IMR-90 (cell line): ENCODE data around the gene CPD. TPM values are rescaled to one million over a fixed set of nuclear protein-coding genes. Genes with fewer than 3 reads are reported as not detected.

Experiments used
- ATAC-seq: fragments of 200-7000 bp; cut with Tn5 transposase; 2 replicates; pipeline ENCODE4 v1.9.1; 2020; ENCODE audit warnings: low read depth, mild to moderate bottlenecking, moderate library complexity
- BruUV-seq: library from RNA; stranded (reverse); fragments of 400-500 nt; replicated peaks from 2 replicates; lab custom pipeline; 2021; lab: Mats Ljungman, UMichigan
- CTCF ChIA-PET: fragments of 300-600 bp; formaldehyde crosslinking; extraction: SDS; loops from one replicate; lab custom pipeline; 2021; ENCODE audit warnings: antibody characterized with exemption; lab: Yijun Ruan, JAX
- POLR2A ChIA-PET: fragments of 300-600 bp; sonication (Branson Sonifier 250); formaldehyde crosslinking; loops from one replicate; lab custom pipeline; 2022; ENCODE audit warnings: antibody characterized with exemption; ENCODE audit not compliant: unreplicated experiment; lab: Charles Lee
- DNase-seq: peaks from one replicate; pipeline ENCODE4 v3.0.0; 2013
- H2AFZ ChIP-seq: replicated peaks from 2 replicates; pipeline ENCODE3; 2013; ENCODE audit warnings: low read length, mild to moderate bottlenecking; ENCODE audit not compliant: poor library complexity
- H2AK5ac ChIP-seq: 2 replicates; pipeline ENCODE4 v1.6.1; 2013; ENCODE audit warnings: low read depth, low read length, inconsistent platforms
- H2AK9ac ChIP-seq: replicated peaks from 2 replicates; pipeline ENCODE3; 2013; ENCODE audit warnings: mild to moderate bottlenecking, low read depth, low read length, moderate library complexity; ENCODE audit not compliant: poor library complexity
- H2BK120ac ChIP-seq: 2 replicates; pipeline ENCODE4 v1.6.1; 2013; ENCODE audit warnings: low read depth, low read length, inconsistent platforms
- H2BK15ac ChIP-seq: 3 replicates; pipeline ENCODE4 v1.6.1; 2013; ENCODE audit warnings: low read depth, low read length, inconsistent platforms
- H2BK20ac ChIP-seq: 2 replicates; pipeline ENCODE4 v1.6.1; 2013; ENCODE audit warnings: low read depth, mild to moderate bottlenecking, inconsistent platforms, low read length, moderate library complexity
- H2BK5ac ChIP-seq: 2 replicates; pipeline ENCODE4 v1.6.1; 2013; ENCODE audit warnings: mild to moderate bottlenecking, low read depth, low read length, inconsistent platforms; ENCODE audit not compliant: poor library complexity, severe bottlenecking
- H3K14ac ChIP-seq: replicated peaks from 2 replicates; pipeline ENCODE4 v1.6.1; 2013; ENCODE audit warnings: low read depth, low read length, inconsistent platforms
- H3K18ac ChIP-seq: 2 replicates; pipeline ENCODE4 v1.6.1; 2013; ENCODE audit warnings: low read depth, low read length, control low read depth
- H3K23ac ChIP-seq: 2 replicates; pipeline ENCODE4 v1.6.1; 2013; ENCODE audit warnings: low read depth, low read length, inconsistent platforms
- H3K27ac ChIP-seq: 2 replicates; pipeline ENCODE4 v1.5.1; 2013; ENCODE audit warnings: mild to moderate bottlenecking, control low read depth, low read length; ENCODE audit not compliant: insufficient read depth
- H3K27me3 ChIP-seq: 2 replicates; pipeline ENCODE4 v1.6.1; 2013; ENCODE audit warnings: low read length; ENCODE audit not compliant: control insufficient read depth, insufficient read depth
- H3K36me3 ChIP-seq: 2 replicates; pipeline ENCODE4 v1.6.1; 2013; ENCODE audit warnings: low read length, mixed read lengths; ENCODE audit not compliant: control insufficient read depth, insufficient read depth
- H3K4ac ChIP-seq: 2 replicates; pipeline ENCODE4 v1.6.1; 2013; ENCODE audit warnings: low read depth, low read length, inconsistent platforms
- H3K4me1 ChIP-seq: 2 replicates; pipeline ENCODE4 v1.6.1; 2013; ENCODE audit warnings: low read length, mixed read lengths; ENCODE audit not compliant: control insufficient read depth, insufficient read depth
- H3K4me2 ChIP-seq: 2 replicates; pipeline ENCODE4 v1.6.1; 2013; ENCODE audit warnings: low read depth, mild to moderate bottlenecking, control low read depth, low read length, moderate library complexity
- H3K4me3 ChIP-seq: 2 replicates; pipeline ENCODE4 v1.5.1; 2013; ENCODE audit warnings: low read depth, mild to moderate bottlenecking, control low read depth, low read length, moderate library complexity; ENCODE audit not compliant: insufficient read depth
- H3K56ac ChIP-seq: 2 replicates; pipeline ENCODE4 v1.6.1; 2013; ENCODE audit warnings: low read length, inconsistent platforms; ENCODE audit not compliant: insufficient read depth; ENCODE audit errors: extremely low read depth
- H3K79me1 ChIP-seq, 2 experiments: 2 replicates each; pipeline ENCODE4 v1.6.1; 2013; ENCODE audit warnings: low read length in 2 of 2, inconsistent platforms in 1 of 2, low read depth in 1 of 2
- H3K9ac ChIP-seq: 2 replicates; pipeline ENCODE4 v1.6.1; 2013; ENCODE audit warnings: low read depth, low read length, control low read depth
- H3K9me1 ChIP-seq: 2 replicates; pipeline ENCODE4 v1.6.1; 2013; ENCODE audit warnings: low read length, inconsistent platforms; ENCODE audit not compliant: insufficient read depth
- H3K9me3 ChIP-seq: 2 replicates; pipeline ENCODE4 v1.6.1; 2013; ENCODE audit warnings: low read length; ENCODE audit not compliant: control insufficient read depth, insufficient read depth
- H4K20me1 ChIP-seq: 2 replicates; pipeline ENCODE4 v1.6.1; 2013; ENCODE audit warnings: low read length, inconsistent platforms; ENCODE audit not compliant: insufficient read depth
- H4K5ac ChIP-seq: 2 replicates; pipeline ENCODE4 v1.6.1; 2013; ENCODE audit warnings: mild to moderate bottlenecking, low read depth, low read length, control low read depth
- H4K8ac ChIP-seq, 2 experiments: 2 replicates each; pipeline ENCODE4 v1.6.1; 2013; ENCODE audit warnings: low read depth in 2 of 2, low read length in 2 of 2, control low read depth in 1 of 2, inconsistent platforms in 1 of 2
- H4K91ac ChIP-seq: 2 replicates; pipeline ENCODE4 v1.6.1; 2013; ENCODE audit warnings: low read depth, low read length, inconsistent platforms; ENCODE audit not compliant: insufficient read depth
- BHLHE40 ChIP-seq: fragments of 150-350 bp; IDR thresholded peaks from 2 replicates; pipeline ENCODE4 v1.6.1; 2016; ENCODE audit warnings: mild to moderate bottlenecking, low read depth, low read length
- CEBPB ChIP-seq: IDR thresholded peaks from 2 replicates; pipeline ENCODE4 v1.6.1; 2012; ENCODE audit warnings: low read depth, low read length, improper control_type of control experiment
- CHD1 ChIP-seq: IDR thresholded peaks from 2 replicates; pipeline ENCODE4 v1.6.1; 2012; ENCODE audit warnings: low read depth, low read length, improper control_type of control experiment
- CTCF ChIP-seq: conservative IDR thresholded peaks from 2 replicates; pipeline ENCODE4 v1.5.1; 2012; ENCODE audit warnings: mild to moderate bottlenecking, low read depth, low read length, improper control_type of control experiment
- ELK1 ChIP-seq: fragments of 150-350 bp; IDR thresholded peaks from 2 replicates; pipeline ENCODE4 v1.6.1; 2016; ENCODE audit warnings: low read depth, mild to moderate bottlenecking, low read length, moderate library complexity, borderline replicate concordance
- FOS ChIP-seq: fragments of 150-350 bp; IDR thresholded peaks from 2 replicates; pipeline ENCODE4 v1.6.1; 2016; ENCODE audit warnings: low read depth, low read length
- MAFK ChIP-seq: IDR thresholded peaks from 2 replicates; pipeline ENCODE4 v1.6.1; 2012; ENCODE audit warnings: low read depth, low read length, improper control_type of control experiment
- MAZ ChIP-seq: IDR thresholded peaks from 2 replicates; pipeline ENCODE4 v1.6.1; 2012; ENCODE audit warnings: low read depth, mild to moderate bottlenecking, low read length, improper control_type of control experiment, moderate library complexity, borderline replicate concordance
- MXI1 ChIP-seq: IDR thresholded peaks from 2 replicates; pipeline ENCODE4 v1.6.1; 2012; ENCODE audit warnings: low read depth, mild to moderate bottlenecking, low read length, moderate library complexity, borderline replicate concordance
- NFE2L2 ChIP-seq: fragments of 150-350 bp; IDR thresholded peaks from 2 replicates; pipeline ENCODE4 v1.6.1; 2016; ENCODE audit warnings: low read depth, mild to moderate bottlenecking, low read length
- POLR2A ChIP-seq: IDR thresholded peaks from 2 replicates; pipeline ENCODE4 v1.6.1; 2012; ENCODE audit warnings: mild to moderate bottlenecking, low read depth, low read length
- RAD21 ChIP-seq: IDR thresholded peaks from 2 replicates; pipeline ENCODE4 v1.6.1; 2012; ENCODE audit warnings: low read length, improper control_type of control experiment
- RCOR1 ChIP-seq: IDR thresholded peaks from 2 replicates; pipeline ENCODE4 v1.6.1; 2012; ENCODE audit warnings: mild to moderate bottlenecking, low read length, improper control_type of control experiment; ENCODE audit not compliant: insufficient replicate concordance
- RFX5 ChIP-seq: IDR thresholded peaks from 2 replicates; pipeline ENCODE4 v1.8.0; 2012; ENCODE audit warnings: low read depth, mild to moderate bottlenecking, low read length, moderate library complexity
- SMC3 ChIP-seq: fragments of 150-350 bp; IDR thresholded peaks from 2 replicates; pipeline ENCODE4 v1.6.1; 2016; ENCODE audit warnings: low read depth, mild to moderate bottlenecking, antibody characterized with exemption, low read length, moderate library complexity
- USF2 ChIP-seq: fragments of 150-350 bp; IDR thresholded peaks from 2 replicates; pipeline ENCODE4 v1.6.1; 2017; ENCODE audit warnings: mild to moderate bottlenecking, antibody characterized with exemption, low read length, low read depth
- WGBS, 2 experiments: methylation state at CpG; one replicate each; pipeline versions ENCODE4 v1.1.5 to v1.1.7; 2013; ENCODE audit warnings: missing lambda C conversion rate in 2 of 2; ENCODE audit not compliant: insufficient read length in 1 of 2; ENCODE audit errors: extremely low coverage in 2 of 2; 5-methylcytosine and 5-hydroxymethylcytosine counted together
- dilution Hi-C: fragments of 300-500 bp; cut with HindIII; formaldehyde crosslinking; loops from one replicate; pipeline ENCODE4 v1.14.3; 2018; ENCODE audit warnings: low sequenced_read_pairs; ENCODE audit not compliant: unreplicated experiment
- in situ Hi-C: fragments of 300-500 bp; cut with MboI; formaldehyde crosslinking; loops from 3 replicates; pipeline ENCODE4 v1.14.3; 2019; ENCODE audit warnings: low sequenced_read_pairs, inconsistent platforms, mixed read lengths
- intact Hi-C: fragments of 100-400 bp; cut with micrococcal nuclease; formaldehyde crosslinking; loops from 2 replicates; pipeline ENCODE4 v1.10.0; 2022
- polyA plus RNA-seq, 3 experiments: library from polyadenylated mRNA; depleted of rRNA; stranded (reverse); fragments of >200 nt; gene quantifications; 2 replicates each; pipeline ENCODE4 v1.2.3, GENCODE V29; 2012; ENCODE audit warnings: low replicate concordance in 1 of 3
- total RNA-seq: library from RNA; depleted of rRNA; stranded (reverse); fragments of >200 nt; gene quantifications from 2 replicates; pipeline ENCODE4 v1.2.3, GENCODE V29; 2012

Gene CPD
- total and polyA plus RNA-seq, 2 of the 4 experiments (the other 2 are of a cell fraction), result 23.4 to 94.5 TPM

GRCh38 chr17:30361766-30362279, 16.9 kb upstream of the CPD start:
- H2AK9ac ChIP-seq, result no peak overlapping the region
- H2BK5ac ChIP-seq, result no peak overlapping the region
- no peak overlapping the region for H3K23ac ChIP-seq
- H3K9ac ChIP-seq, result no peak overlapping the region
- H3K56ac ChIP-seq, result no peak overlapping the region
- H3K18ac ChIP-seq, result no peak overlapping the region
- ChIA-PET POLR2A (no interaction called here), CTCF (no interaction called here)
- H3K14ac ChIP-seq, result no peak overlapping the region
- no peak overlapping the region for H4K8ac ChIP-seq
- BruUV-seq, result no TSS peak
- no peaks in the 10 kb centered on the region; the same call in 1 of the 2 replicates for H3K4me1 ChIP-seq
- no peak overlapping the region for H2BK15ac ChIP-seq
- intact Hi-C loops, result no loop called here
- no peaks in the 10 kb centered on the region for H3K79me1 ChIP-seq
- dilution Hi-C loops, result no loop called here
- no peak overlapping the region for H2BK120ac ChIP-seq
- no peak overlapping the region for H2AK5ac ChIP-seq
- no peak overlapping the region for H3K27ac ChIP-seq
- no peak overlapping the region for H3K4me3 ChIP-seq
- no peak overlapping the region for H2BK20ac ChIP-seq
- peaks cover 3% of the 10 kb centered on the region; the same call in 1 of the 2 replicates for H3K9me3 ChIP-seq
- no peak overlapping the region for H2AFZ ChIP-seq
- no peaks in the 10 kb centered on the region for H3K27me3 ChIP-seq
- no peak overlapping the region for H3K4me2 ChIP-seq
- H4K5ac ChIP-seq, result no peak overlapping the region
- in situ Hi-C loops, result no loop called here
- no peak overlapping the region for H4K91ac ChIP-seq
- TF ChIP-seq CEBPB (no peak), SMC3 (no peak), MAFK (no peak), MAZ (no peak), RCOR1 (no peak), POLR2A (no peak), FOS (no peak), NFE2L2 (no peak), ELK1 (no peak), RAD21 (no peak), BHLHE40 (no peak), MXI1 (no peak), CHD1 (no peak), RFX5 (no peak), USF2 (no peak), CTCF (no peak)
- H4K20me1 ChIP-seq, result no peaks in the 10 kb centered on the region; the same call in 1 of the 2 replicates
- WGBS, 2 experiments, result no CpG with 5 or more reads among the region's 4 CpGs
- H3K36me3 ChIP-seq, result no peaks in the 10 kb centered on the region
- ATAC-seq (no peak), DNase-seq (no peak)
- H3K9me1 ChIP-seq, result no peaks in the 10 kb centered on the region; the same call in 1 of the 2 replicates
- H3K4ac ChIP-seq, result no peak overlapping the region
